Small intestine (tissue), 16 donors: ENCODE measurements around the gene GOLIM4. TPM values are rescaled to one million over a fixed set of nuclear protein-coding genes. Genes with fewer than 3 reads are reported as not detected.
"Not testable (repeated sequence)": the region's sequence is repeated elsewhere in the genome, so short reads cannot be mapped to it uniquely, and the experiment has no call there.

Experiments
- DNase-seq, 2 donors: peaks; one replicate each; pipeline versions ENCODE4 v3.0.0 to v3.0.0-alpha.2; 2013
- FAIRE-seq: peaks from 2 replicates; lab custom pipeline; 2012; peaks lifted over from hg19 to GRCh38; lab: Jason Lieb, UNC
- H3K27ac ChIP-seq, 3 donors: one replicate each; pipeline ENCODE4 v1.5.1; 2013; ENCODE audit warnings: low read length in 2 of 3, mild to moderate bottlenecking in 2 of 3, control low read depth in 1 of 3, inconsistent platforms in 1 of 3, low read depth in 1 of 3, moderate library complexity in 1 of 3
- H3K27me3 ChIP-seq, 3 donors: one replicate each; pipeline ENCODE4 v1.6.1; 2013; ENCODE audit warnings: low read length in 3 of 3, inconsistent platforms in 1 of 3; ENCODE audit not compliant: control insufficient read depth in 3 of 3, insufficient read depth in 3 of 3
- H3K36me3 ChIP-seq, 3 donors: one replicate each; pipeline ENCODE4 v1.6.1; 2013; ENCODE audit warnings: low read length in 3 of 3, inconsistent platforms in 1 of 3, low read depth in 1 of 3, mild to moderate bottlenecking in 1 of 3, moderate library complexity in 1 of 3; ENCODE audit not compliant: control insufficient read depth in 3 of 3, insufficient read depth in 2 of 3
- H3K4me1 ChIP-seq, 3 donors: one replicate each; pipeline ENCODE4 v1.6.1; 2013; ENCODE audit warnings: low read length in 2 of 3, inconsistent platforms in 1 of 3, low read depth in 1 of 3, mild to moderate bottlenecking in 1 of 3, moderate library complexity in 1 of 3; ENCODE audit not compliant: control insufficient read depth in 3 of 3, insufficient read depth in 2 of 3
- H3K4me3 ChIP-seq, 3 donors: one replicate each; pipeline ENCODE4 v1.5.1; 2013; ENCODE audit warnings: low read length in 3 of 3, control low read depth in 1 of 3, inconsistent platforms in 1 of 3, low read depth in 1 of 3, mild to moderate bottlenecking in 1 of 3, moderate library complexity in 1 of 3
- H3K9me3 ChIP-seq, 2 donors: one replicate each; pipeline ENCODE4 v1.6.1; 2013; ENCODE audit warnings: low read depth in 1 of 2, low read length in 1 of 2; ENCODE audit not compliant: control insufficient read depth in 2 of 2, insufficient read depth in 1 of 2
- WGBS, 3 donors: extraction: QIAGEN DNeasy Blood & Tissue Kit; methylation state at CpG; one replicate each; pipeline ENCODE4 v1.1.7; 2013; 5-methylcytosine and 5-hydroxymethylcytosine counted together
- long read RNA-seq, 10 donors: transcript quantifications; one replicate each; lab custom pipeline, GENCODE V29; 2026
- polyA plus RNA-seq, 4 donors: library from polyadenylated mRNA; stranded (reverse) in 3 of 4; unstranded in 1 of 4; fragments of 200-250 nt in 3 of 4; fragments of 120-200 nt in 1 of 4; gene quantifications; one replicate each; pipeline versions ENCODE4 v1.2.1 to v1.2.3, GENCODE V29; 2013
- donor health status: healthy with polysubstance abuse.
- donor health status: control.
- donor health status: control.
- donor health status: Bipolar disorder and iron deficiency.
- donor health status: healthy.

GOLIM4 gene
- 100 to 1,000 TPM in 1 of 4 donors, 10 to 100 TPM in 3; 23.2 to 130 (median 45.9) TPM for polyA plus RNA-seq
- long read RNA-seq, donor 1 = 0 reads
- long read RNA-seq, donor 2, partial matches to known transcripts = 5 of 5 reads
- long read RNA-seq, donor 2, other reads (novel, unspliced or antisense) = 0 of 5 reads
- long read RNA-seq, donor 3, partial matches to known transcripts = 73 of 73 reads
- long read RNA-seq, donor 3, other reads (novel, unspliced or antisense) = 0 of 73 reads
- long read RNA-seq, donor 4 = 0 reads
- long read RNA-seq, donor 5, full-length matches to known transcripts = 1 of 1 reads
- long read RNA-seq, donor 5, partial matches to known transcripts = 0 of 1 reads
- long read RNA-seq, donor 5, other reads (novel, unspliced or antisense) = 0 of 1 reads
- long read RNA-seq, donor 6, full-length matches to known transcripts = 3 of 3 reads
- long read RNA-seq, donor 6, partial matches to known transcripts = 0 of 3 reads
- long read RNA-seq, donor 6, other reads (novel, unspliced or antisense) = 0 of 3 reads
- long read RNA-seq, donor 7 = 0 reads
- long read RNA-seq, donor 8 = 0 reads
- long read RNA-seq, donor 9 = 0 reads
- long read RNA-seq, donor 10, full-length matches to known transcripts = 2 of 13 reads
- long read RNA-seq, donor 10, partial matches to known transcripts = 11 of 13 reads
- long read RNA-seq, donor 10, other reads (novel, unspliced or antisense) = 0 of 13 reads

GRCh38 chr3:168095611-168096209, at the start of gene GOLIM4:
Gene GOLIM4, minus strand, starts transcription at chr3:168095924. Its CDS starts 639 bp downstream, at chr3:168095285.
- Histone ChIP-seq H3K9me3 (no peaks in the 10 kb centered on the region), H3K27ac (peak within 1 kb of the TSS; percentile 88 to 99 (median 96)), H3K4me1 (peaks cover 2 to 13% (median 2%) of the 10 kb centered on the region in 3 donors), H3K27me3 (no peaks in the 10 kb centered on the region), H3K36me3 (no peaks in the 10 kb centered on the region), H3K4me3 (peak within 1 kb of the TSS; percentile 73 to 98 (median 97))
- DNase-seq (peak; percentile 97 to 98), FAIRE-seq (no peak)
- WGBS, 3 donors = 0% methylated on average over 38 to 52 of the region's 52 CpGs

GRCh38 chr3:168141405-168141998, 45.8 kb upstream of the GOLIM4 start:
- Histone ChIP-seq H3K36me3 (no peaks in the 10 kb centered on the region), H3K4me3 (no peak overlapping the region), H3K27ac (no peak overlapping the region), H3K4me1 (no peaks in the 10 kb centered on the region), H3K27me3 (no peaks in the 10 kb centered on the region), H3K9me3 (no peaks in the 10 kb centered on the region)
- WGBS, 3 donors = 78 to 84% (median 82%) methylated on average over 6 of the region's 6 CpGs
- no peak for FAIRE-seq
- no peak for DNase-seq

- WGBS, 3 donors = 73 to 83% (median 76%) methylated on average over 3 of the region's 3 CpGs
These were observed 44.2 kb upstream of the GOLIM4 start for GRCh38 chr3:168139947-168140346.

GRCh38 chr3:168138421-168138820, 42.7 kb upstream of the GOLIM4 start:
- Histone ChIP-seq H3K36me3 (no peaks in the 10 kb centered on the region), H3K27me3 (no peaks in the 10 kb centered on the region), H3K4me1 (no peaks in the 10 kb centered on the region), H3K27ac (no peak overlapping the region), H3K9me3 (no peaks in the 10 kb centered on the region), H3K4me3 (no peak overlapping the region)
- FAIRE-seq (no peak), DNase-seq (no peak)
- WGBS, 3 donors = 70 to 91% (median 85%) methylated on average over 5 of the region's 5 CpGs

More at GRCh38 chr3:168139947-168140346, 44.2 kb upstream of the GOLIM4 start:
- Histone ChIP-seq H3K4me1 (no peaks in the 10 kb centered on the region), H3K36me3 (no peaks in the 10 kb centered on the region), H3K9me3 (no peaks in the 10 kb centered on the region), H3K27ac (no peak overlapping the region), H3K4me3 (no peak overlapping the region), H3K27me3 (no peaks in the 10 kb centered on the region)
- FAIRE-seq (no peak), DNase-seq (no peak)

GRCh38 chr3:168134931-168135330, 39.2 kb upstream of the GOLIM4 start:
- H3K4me3 ChIP-seq = no peak overlapping the region
- no peak for FAIRE-seq
- DNase-seq = no peak
- no peaks in the 10 kb centered on the region for H3K36me3 ChIP-seq
- no peaks in the 10 kb centered on the region for H3K9me3 ChIP-seq
- no peaks in the 10 kb centered on the region for H3K27me3 ChIP-seq
- WGBS, 3 donors = 62 to 69% (median 63%) methylated on average over 5 of the region's 5 CpGs
- H3K4me1 ChIP-seq = no peaks in the 10 kb centered on the region
- no peak overlapping the region for H3K27ac ChIP-seq

GRCh38 chr3:168130250-168130649, 34.5 kb upstream of the GOLIM4 start:
- not testable (repeated sequence) for H3K27ac ChIP-seq, H3K36me3 ChIP-seq, DNase-seq, H3K4me1 ChIP-seq, FAIRE-seq, H3K27me3 ChIP-seq, H3K4me3 ChIP-seq
- WGBS, 3 donors = 87 to 94% (median 89%) methylated on average over 3 of the region's 3 CpGs
- peaks cover 0 to 14% of the 10 kb centered on the region in 2 donors for H3K9me3 ChIP-seq

- not testable (repeated sequence) for DNase-seq, H3K4me1 ChIP-seq, H3K36me3 ChIP-seq, H3K27ac ChIP-seq, H3K27me3 ChIP-seq, FAIRE-seq, H3K4me3 ChIP-seq
- 94 to 97% (median 94%) methylated on average over 8 of the region's 8 CpGs for WGBS, 3 donors
- H3K9me3 ChIP-seq = peaks cover 0 to 14% of the 10 kb centered on the region in 2 donors
These were observed 32.7 kb upstream of the GOLIM4 start for GRCh38 chr3:168128463-168128862.

- DNase-seq = no peak
These were observed 31.7 kb upstream of the GOLIM4 start for GRCh38 chr3:168127466-168127865.

More at GRCh38 chr3:168127466-168127865, 31.7 kb upstream of the GOLIM4 start:
- WGBS, 3 donors = 88 to 92% (median 92%) methylated on average over 1 of the region's 1 CpG
- Histone ChIP-seq H3K4me1 (no peaks in the 10 kb centered on the region), H3K27me3 (no peaks in the 10 kb centered on the region), H3K4me3 (no peak overlapping the region), H3K27ac (no peak overlapping the region), H3K36me3 (no peaks in the 10 kb centered on the region), H3K9me3 (peaks cover 0 to 14% of the 10 kb centered on the region in 2 donors)
- no peak for FAIRE-seq
